Hepatocyte (in vitro differentiated cells): Measurements from ENCODE around the gene GTSF1L.

Source experiments
- EZH2phosphoT487 ChIP-seq: fragments of 200-600 bp; sonication (generic); IDR thresholded peaks from one replicate; pipeline ENCODE4 v1.6.1; 2018; ENCODE audit warnings: antibody characterized with exemption, mild to moderate bottlenecking, low read depth, moderate library complexity; ENCODE audit not compliant: unreplicated experiment, severe bottlenecking
- TF ChIP-seq, protein P1 (sequence below): fragments of 200-600 bp; sonication (generic); IDR thresholded peaks from 2 replicates; pipeline ENCODE4 v1.5.1; 2016; ENCODE audit warnings: antibody characterized with exemption, mild to moderate bottlenecking; ENCODE audit not compliant: poor library complexity

DNA sequence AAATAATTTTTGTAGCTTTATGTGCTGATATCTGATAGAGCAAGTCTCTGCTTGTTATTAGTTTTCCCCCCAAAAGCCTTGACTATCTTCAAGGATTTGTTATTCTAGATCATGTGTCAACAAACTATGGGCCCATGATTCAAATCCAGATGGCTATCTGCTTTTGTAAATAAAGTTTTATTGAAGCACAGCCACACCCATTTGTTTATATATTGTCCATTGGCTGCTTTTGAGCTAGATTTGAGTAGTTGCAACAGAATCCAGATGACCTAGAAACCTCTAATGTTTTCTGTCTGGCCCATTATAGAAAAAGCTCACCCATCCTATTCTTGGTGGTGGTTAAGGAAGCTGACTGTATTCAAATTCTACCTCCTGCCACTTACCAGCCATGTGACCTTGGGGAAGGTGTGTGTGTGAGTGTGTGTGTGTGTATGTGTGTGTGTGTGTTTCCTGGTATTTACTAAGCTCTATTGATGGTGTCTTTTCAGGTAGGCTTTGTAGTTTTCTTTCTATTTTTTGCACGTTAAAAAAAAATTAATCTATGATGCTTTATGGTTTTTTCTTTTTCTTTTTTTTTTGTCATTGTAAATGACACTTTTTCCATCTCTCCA is 1.3 kb upstream of the GTSF1L start:
- no peak for TF ChIP-seq EZH2phosphoT487
- TF ChIP-seq, protein P1, sequence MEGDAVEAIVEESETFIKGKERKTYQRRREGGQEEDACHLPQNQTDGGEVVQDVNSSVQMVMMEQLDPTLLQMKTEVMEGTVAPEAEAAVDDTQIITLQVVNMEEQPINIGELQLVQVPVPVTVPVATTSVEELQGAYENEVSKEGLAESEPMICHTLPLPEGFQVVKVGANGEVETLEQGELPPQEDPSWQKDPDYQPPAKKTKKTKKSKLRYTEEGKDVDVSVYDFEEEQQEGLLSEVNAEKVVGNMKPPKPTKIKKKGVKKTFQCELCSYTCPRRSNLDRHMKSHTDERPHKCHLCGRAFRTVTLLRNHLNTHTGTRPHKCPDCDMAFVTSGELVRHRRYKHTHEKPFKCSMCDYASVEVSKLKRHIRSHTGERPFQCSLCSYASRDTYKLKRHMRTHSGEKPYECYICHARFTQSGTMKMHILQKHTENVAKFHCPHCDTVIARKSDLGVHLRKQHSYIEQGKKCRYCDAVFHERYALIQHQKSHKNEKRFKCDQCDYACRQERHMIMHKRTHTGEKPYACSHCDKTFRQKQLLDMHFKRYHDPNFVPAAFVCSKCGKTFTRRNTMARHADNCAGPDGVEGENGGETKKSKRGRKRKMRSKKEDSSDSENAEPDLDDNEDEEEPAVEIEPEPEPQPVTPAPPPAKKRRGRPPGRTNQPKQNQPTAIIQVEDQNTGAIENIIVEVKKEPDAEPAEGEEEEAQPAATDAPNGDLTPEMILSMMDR, result no peak
